Loucy (cell line): ENCODE results near the gene SPRR1A.

Source experiments
- H2AFZ ChIP-seq: fragments of 200-600 bp; sonication (generic); 2 replicates; pipeline ENCODE4 v1.6.0; 2016; ENCODE audit warnings: antibody characterized with exemption, mild to moderate bottlenecking, low read length, moderate library complexity
- H3F3A ChIP-seq: fragments of 200-600 bp; 2 replicates; pipeline ENCODE4 v1.6.0; 2016; ENCODE audit warnings: antibody characterized with exemption, low read depth, mild to moderate bottlenecking
- H3K27me3 ChIP-seq: fragments of 200-600 bp; sonication (generic); 2 replicates; pipeline ENCODE4 v1.6.1; 2014; ENCODE audit warnings: low read length, mild to moderate bottlenecking; ENCODE audit not compliant: insufficient read depth, poor library complexity, severe bottlenecking
- H3K36me3 ChIP-seq: fragments of 200-600 bp; sonication (generic); 2 replicates; pipeline ENCODE4 v1.6.1; 2016; ENCODE audit warnings: low read length; ENCODE audit not compliant: insufficient read depth
- H3K4me1 ChIP-seq: fragments of 200-600 bp; sonication (generic); 2 replicates; pipeline ENCODE4 v1.5.1; 2014; ENCODE audit warnings: low read length, mild to moderate bottlenecking; ENCODE audit not compliant: insufficient read depth, poor library complexity, severe bottlenecking
- H3K4me2 ChIP-seq: fragments of 200-600 bp; sonication (generic); 2 replicates; pipeline ENCODE4 v1.6.0; 2014; ENCODE audit warnings: antibody characterized with exemption, low read length, low read depth, mild to moderate bottlenecking; ENCODE audit not compliant: poor library complexity, severe bottlenecking
- H3K4me3 ChIP-seq: fragments of 200-600 bp; sonication (generic); 2 replicates; pipeline ENCODE4 v1.5.1; 2014; ENCODE audit warnings: low read length, mild to moderate bottlenecking, mixed read lengths; ENCODE audit not compliant: poor library complexity, severe bottlenecking
- H3K79me2 ChIP-seq: fragments of 200-600 bp; sonication (generic); 2 replicates; pipeline ENCODE4 v1.6.1; 2014; ENCODE audit warnings: low read length; ENCODE audit not compliant: insufficient read depth
- H3K9ac ChIP-seq: fragments of 200-600 bp; sonication (generic); 2 replicates; pipeline ENCODE4 v1.6.0; 2014; ENCODE audit warnings: mild to moderate bottlenecking, low read depth, low read length, moderate library complexity; ENCODE audit not compliant: poor library complexity, severe bottlenecking
- H3K9me2 ChIP-seq: fragments of 200-600 bp; sonication (generic); replicated peaks from 2 replicates; pipeline ENCODE4 v1.6.1; 2016; ENCODE audit warnings: low read depth, low read length, mixed read lengths
- H3K9me3 ChIP-seq: fragments of 200-600 bp; sonication (generic); 2 replicates; pipeline ENCODE4 v1.6.1; 2014; ENCODE audit warnings: mild to moderate bottlenecking, antibody characterized with exemption, low read length, low read depth; ENCODE audit not compliant: insufficient read depth
- H4K20me1 ChIP-seq: fragments of 200-600 bp; sonication (generic); 2 replicates; pipeline ENCODE4 v1.6.0; 2014; ENCODE audit warnings: antibody characterized with exemption, low read length, mild to moderate bottlenecking; ENCODE audit not compliant: insufficient read depth, poor library complexity, severe bottlenecking
- CTCF ChIP-seq: fragments of 200-600 bp; sonication (generic); conservative IDR thresholded peaks from 2 replicates; pipeline ENCODE4 v1.5.1; 2014; ENCODE audit warnings: mild to moderate bottlenecking, antibody characterized with exemption, low read length
- EZH2phosphoT487 ChIP-seq: fragments of 200-600 bp; IDR thresholded peaks from 2 replicates; pipeline ENCODE4 v1.6.1; 2018; ENCODE audit warnings: antibody characterized with exemption, mild to moderate bottlenecking, moderate library complexity, borderline replicate concordance

SPRR1A gene

GRCh38 chr1:152951711-152952110, 32.2 kb upstream of the SPRR1A start:
- TF ChIP-seq EZH2phosphoT487 (no peak), CTCF (no peak)
- no peaks in the 10 kb centered on the region for H3F3A ChIP-seq
- no peak overlapping the region for H3K4me3 ChIP-seq

GRCh38 chr1:152953761-152954160, 30.1 kb upstream of the SPRR1A start:
- no peak overlapping the region for H3K4me3 ChIP-seq
- H3K9ac ChIP-seq: no peak overlapping the region
- no peaks in the 10 kb centered on the region for H3K36me3 ChIP-seq
- no peaks in the 10 kb centered on the region for H3K79me2 ChIP-seq
- no peak overlapping the region for H3K4me2 ChIP-seq
- H3F3A ChIP-seq: no peaks in the 10 kb centered on the region
- H3K9me2 ChIP-seq: no peaks in the 10 kb centered on the region
- H3K9me3 ChIP-seq: no peaks in the 10 kb centered on the region
- no peaks in the 10 kb centered on the region for H3K4me1 ChIP-seq
- H2AFZ ChIP-seq: no peak overlapping the region
- no peaks in the 10 kb centered on the region for H3K27me3 ChIP-seq
- no peaks in the 10 kb centered on the region for H4K20me1 ChIP-seq
- TF ChIP-seq EZH2phosphoT487 (no peak), CTCF (no peak)

More at GRCh38 chr1:152951711-152952110, 32.2 kb upstream of the SPRR1A start:
- no peaks in the 10 kb centered on the region for H3K9me2 ChIP-seq
- no peaks in the 10 kb centered on the region for H3K36me3 ChIP-seq
- no peaks in the 10 kb centered on the region for H3K79me2 ChIP-seq
- H4K20me1 ChIP-seq: no peaks in the 10 kb centered on the region
- H3K9ac ChIP-seq: no peak overlapping the region
- H3K27me3 ChIP-seq: no peaks in the 10 kb centered on the region
- H3K4me2 ChIP-seq: no peak overlapping the region
- no peaks in the 10 kb centered on the region for H3K9me3 ChIP-seq
- no peaks in the 10 kb centered on the region for H3K4me1 ChIP-seq
- no peak overlapping the region for H2AFZ ChIP-seq

- H3K9me3 ChIP-seq: no peaks in the 10 kb centered on the region
- H3K4me2 ChIP-seq: no peak overlapping the region
- no peaks in the 10 kb centered on the region for H3K27me3 ChIP-seq
- H4K20me1 ChIP-seq: no peaks in the 10 kb centered on the region
- TF ChIP-seq EZH2phosphoT487 (no peak), CTCF (no peak)
- no peak overlapping the region for H2AFZ ChIP-seq
- H3K9ac ChIP-seq: no peak overlapping the region
- H3K9me2 ChIP-seq: no peaks in the 10 kb centered on the region
- no peaks in the 10 kb centered on the region for H3F3A ChIP-seq
- H3K4me3 ChIP-seq: no peak overlapping the region
- H3K79me2 ChIP-seq: no peaks in the 10 kb centered on the region
- H3K36me3 ChIP-seq: no peaks in the 10 kb centered on the region
- H3K4me1 ChIP-seq: no peaks in the 10 kb centered on the region
Observed at GRCh38 chr1:152954436-152954835, 29.4 kb upstream of the SPRR1A start.
